Gastroesophageal sphincter (tissue), 4 donors: ENCODE measurements around the gene F13B. TPM values are rescaled to one million over a fixed set of nuclear protein-coding genes. Genes with fewer than 3 reads are reported as not detected.

Source experiments
- ATAC-seq: fragments of 150-250 bp; one replicate; pipeline ENCODE4 v1.9.1; 2016; ENCODE audit warnings: mild to moderate bottlenecking, moderate library complexity
- H3K27ac ChIP-seq, 4 donors: fragments of 200-600 bp; sonication (generic) in 3 of 4; 1 replicate in 3 of 4; 2 replicates in 1 of 4; pipeline ENCODE4 v1.5.1; 2016 to 2019
- H3K27me3 ChIP-seq: fragments of 200-600 bp; sonication (generic); one replicate; pipeline ENCODE4 v1.5.1; 2019
- H3K36me3 ChIP-seq, 2 donors: fragments of 200-600 bp; sonication (generic); one replicate each; pipeline ENCODE4 v1.5.1; 2019; ENCODE audit warnings: control low read depth in 1 of 2
- H3K4me1 ChIP-seq, 3 donors: fragments of 200-600 bp; sonication (generic); 1 replicate in 2 of 3; 2 replicates in 1 of 3; pipeline ENCODE4 v1.5.1; 2016 to 2019; ENCODE audit warnings: control low read depth in 2 of 3
- H3K4me3 ChIP-seq, 2 donors: fragments of 200-600 bp; sonication (generic); one replicate each; pipeline ENCODE4 v1.5.1; 2019; ENCODE audit warnings: mild to moderate bottlenecking in 1 of 2, moderate library complexity in 1 of 2
- H3K9me3 ChIP-seq, 3 donors: fragments of 200-600 bp; sonication (generic); one replicate each; pipeline ENCODE4 v1.5.1; 2017 to 2019; ENCODE audit warnings: control low read depth in 2 of 3
- EP300 ChIP-seq: sonication (generic); formaldehyde crosslinking; IDR thresholded peaks from one replicate; pipeline ENCODE4 v1.6.1; 2017; ENCODE audit warnings: antibody characterized with exemption, mild to moderate bottlenecking
- POLR2A ChIP-seq, 2 donors: fragments of 450-650 bp; IDR thresholded peaks; one replicate each; pipeline ENCODE4 v1.6.1; 2017; ENCODE audit warnings: antibody characterized with exemption in 2 of 2, mild to moderate bottlenecking in 2 of 2, moderate library complexity in 1 of 2
- POLR2AphosphoS5 ChIP-seq: sonication (generic); formaldehyde crosslinking; IDR thresholded peaks from one replicate; pipeline ENCODE4 v1.6.1; 2017; ENCODE audit warnings: antibody characterized with exemption
- WGBS, 2 donors: methylation state at CpG; one replicate each; pipeline ENCODE4 v1.1.5; 2018; ENCODE audit warnings: low coverage in 1 of 2; 5-methylcytosine and 5-hydroxymethylcytosine counted together
- total RNA-seq, 4 donors: library from RNA; depleted of rRNA; stranded (reverse); fragments of >200 nt; gene quantifications; one replicate each; pipeline ENCODE4 v1.1.0, GENCODE V29; 2016
- TF ChIP-seq, protein P1 (sequence below), 4 experiments: fragments of 200-600 bp in 2 of 4; fragments of 450-650 bp in 2 of 4; sonication (generic) in 1 of 4; IDR thresholded peaks; one replicate each; pipeline ENCODE4 v1.5.1; 2017 to 2019; ENCODE audit warnings: antibody characterized with exemption in 4 of 4, mild to moderate bottlenecking in 2 of 4, moderate library complexity in 2 of 4

F13B gene
- total RNA-seq, 4 donors from 2014 or later = not detected

DNA sequence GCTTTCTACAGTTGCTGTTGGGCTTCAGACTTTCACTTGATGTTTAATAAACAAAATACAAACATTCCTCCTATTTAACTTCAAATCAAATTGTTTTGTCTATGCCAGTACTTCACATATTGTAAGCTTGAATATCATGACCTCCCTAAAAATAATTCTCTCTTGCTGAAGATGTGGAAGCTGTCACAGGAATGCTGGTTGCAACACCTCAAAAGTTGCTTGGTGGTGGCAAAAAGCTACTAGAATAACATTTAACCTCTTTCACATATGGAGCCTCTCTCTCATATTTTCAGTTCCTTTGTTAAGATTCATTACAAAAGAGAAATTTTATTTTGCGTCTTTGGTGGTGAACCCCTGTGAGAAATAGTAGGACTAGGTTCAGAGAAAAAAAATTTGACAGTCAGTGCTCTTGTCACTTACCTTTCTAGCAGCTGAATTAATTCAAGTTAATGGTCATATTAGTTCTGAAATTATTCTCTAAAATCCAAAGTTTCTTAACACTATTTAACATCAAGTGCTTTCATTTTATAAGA is 25.5 kb upstream of the F13B start:
- no peaks in the 10 kb centered on the region for H3K36me3 ChIP-seq
- no peak for ATAC-seq
- H3K27ac ChIP-seq = no peak overlapping the region
- TF ChIP-seq POLR2A (IDR thresholded peaks at IDR 0.05) = no peak
- TF ChIP-seq EP300 = no peak
- TF ChIP-seq, protein P1, sequence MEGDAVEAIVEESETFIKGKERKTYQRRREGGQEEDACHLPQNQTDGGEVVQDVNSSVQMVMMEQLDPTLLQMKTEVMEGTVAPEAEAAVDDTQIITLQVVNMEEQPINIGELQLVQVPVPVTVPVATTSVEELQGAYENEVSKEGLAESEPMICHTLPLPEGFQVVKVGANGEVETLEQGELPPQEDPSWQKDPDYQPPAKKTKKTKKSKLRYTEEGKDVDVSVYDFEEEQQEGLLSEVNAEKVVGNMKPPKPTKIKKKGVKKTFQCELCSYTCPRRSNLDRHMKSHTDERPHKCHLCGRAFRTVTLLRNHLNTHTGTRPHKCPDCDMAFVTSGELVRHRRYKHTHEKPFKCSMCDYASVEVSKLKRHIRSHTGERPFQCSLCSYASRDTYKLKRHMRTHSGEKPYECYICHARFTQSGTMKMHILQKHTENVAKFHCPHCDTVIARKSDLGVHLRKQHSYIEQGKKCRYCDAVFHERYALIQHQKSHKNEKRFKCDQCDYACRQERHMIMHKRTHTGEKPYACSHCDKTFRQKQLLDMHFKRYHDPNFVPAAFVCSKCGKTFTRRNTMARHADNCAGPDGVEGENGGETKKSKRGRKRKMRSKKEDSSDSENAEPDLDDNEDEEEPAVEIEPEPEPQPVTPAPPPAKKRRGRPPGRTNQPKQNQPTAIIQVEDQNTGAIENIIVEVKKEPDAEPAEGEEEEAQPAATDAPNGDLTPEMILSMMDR (IDR thresholded peaks at IDR 0.05) = no peak
- no peak for TF ChIP-seq POLR2AphosphoS5
- WGBS, 2 donors = 83 to 91% methylated on average over 1 of the region's 1 CpG
- H3K4me1 ChIP-seq = no peaks in the 10 kb centered on the region
- no peaks in the 10 kb centered on the region for H3K9me3 ChIP-seq
- no peaks in the 10 kb centered on the region for H3K27me3 ChIP-seq
- no peak overlapping the region for H3K4me3 ChIP-seq

DNA sequence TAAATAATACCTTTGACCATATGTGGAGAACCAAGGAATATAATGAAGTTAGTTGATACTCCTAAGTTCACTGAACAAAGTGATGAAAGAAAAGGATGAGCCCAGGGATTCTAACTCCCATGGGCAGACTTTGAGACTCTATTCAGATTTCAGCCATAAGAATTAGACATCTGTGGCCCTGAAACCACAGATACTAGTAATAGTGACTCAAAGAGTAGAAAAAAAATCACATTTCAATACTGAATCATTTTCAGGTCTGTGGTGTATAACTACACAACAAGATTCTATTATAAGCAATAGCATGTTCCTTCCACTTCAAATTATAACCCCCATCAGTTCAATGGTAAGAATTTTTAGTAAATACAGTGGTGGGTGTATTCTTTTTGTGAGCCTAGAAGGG is 16.4 kb upstream of the F13B start:
- TF ChIP-seq POLR2A (IDR thresholded peaks at IDR 0.05) (no peak), EP300 (no peak), POLR2AphosphoS5 (no peak)
- TF ChIP-seq, protein P1 (IDR thresholded peaks at IDR 0.05) = no peak
- Histone ChIP-seq H3K9me3 (peaks cover 0 to 9% (median 0%) of the 10 kb centered on the region in 3 donors), H3K4me3 (no peak overlapping the region), H3K27ac (no peak overlapping the region), H3K27me3 (no peaks in the 10 kb centered on the region), H3K36me3 (no peaks in the 10 kb centered on the region), H3K4me1 (no peaks in the 10 kb centered on the region)
- no peak for ATAC-seq

DNA sequence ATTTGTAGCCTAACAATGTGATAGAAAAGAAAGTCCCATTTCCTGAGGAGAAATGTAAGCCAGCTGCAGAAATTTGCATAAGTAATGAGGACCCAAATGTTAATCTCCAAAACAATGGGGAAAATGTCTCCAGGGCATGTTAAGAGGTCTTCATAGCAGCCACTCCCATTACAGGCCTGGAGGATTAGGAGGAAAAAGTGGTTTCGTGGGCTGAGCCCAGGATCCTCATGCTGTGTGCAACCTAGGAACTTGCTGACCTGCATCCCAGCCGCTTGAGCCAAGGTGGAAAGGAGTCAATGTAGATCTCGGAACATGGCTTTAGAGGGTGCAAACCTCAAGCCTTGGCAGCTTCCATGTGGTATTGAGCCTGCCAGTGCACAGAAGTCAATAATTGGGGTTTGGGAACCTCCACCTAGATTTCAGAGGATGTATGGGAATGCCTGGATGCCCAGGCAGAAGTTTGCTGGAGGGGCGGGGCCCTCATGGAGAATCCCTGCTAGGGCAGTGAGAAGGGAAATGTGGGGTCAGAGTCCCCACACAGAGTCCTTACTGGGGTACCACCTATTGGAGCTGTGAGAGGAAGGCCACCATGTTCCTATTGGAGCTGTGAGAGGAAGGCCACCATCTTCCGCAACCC is 14.2 kb upstream of the F13B start:
- WGBS, 2 donors = 87% methylated on average over 2 of the region's 5 CpGs; no CpG with 5 or more reads in 1 of the 2 donors
- ATAC-seq = no peak
- no peaks in the 10 kb centered on the region for H3K36me3 ChIP-seq
- peaks cover 0 to 9% (median 0%) of the 10 kb centered on the region in 3 donors for H3K9me3 ChIP-seq
- H3K4me3 ChIP-seq = no peak overlapping the region
- no peaks in the 10 kb centered on the region for H3K27me3 ChIP-seq
- H3K4me1 ChIP-seq = no peaks in the 10 kb centered on the region
- TF ChIP-seq POLR2A (IDR thresholded peaks at IDR 0.05) (no peak), EP300 (no peak), POLR2AphosphoS5 (no peak)
- TF ChIP-seq, protein P1 (IDR thresholded peaks at IDR 0.05) = no peak
- no peak overlapping the region for H3K27ac ChIP-seq

DNA sequence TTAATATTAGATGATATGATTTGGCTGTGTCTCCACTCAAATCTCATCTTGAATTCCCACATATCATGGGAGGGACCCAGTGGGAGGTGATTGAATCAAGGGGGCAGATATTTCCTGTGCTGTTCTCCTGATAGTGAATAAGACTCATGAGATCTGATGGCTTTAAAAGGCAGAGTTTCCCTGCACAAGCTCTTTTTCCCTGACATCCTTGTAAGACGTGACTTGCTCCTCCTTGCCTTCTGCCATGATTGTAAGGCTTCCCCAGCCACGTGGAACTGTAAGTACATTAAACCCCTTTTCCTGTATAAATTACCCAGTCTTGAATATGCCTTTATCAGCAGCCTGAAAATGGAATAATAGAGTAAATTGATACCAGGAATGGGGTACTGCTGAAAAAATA is 13.3 kb upstream of the F13B start:
- TF ChIP-seq EP300 = no peak
- no peak for TF ChIP-seq POLR2AphosphoS5
- TF ChIP-seq POLR2A (IDR thresholded peaks at IDR 0.05) = no peak
- TF ChIP-seq, protein P1 (IDR thresholded peaks at IDR 0.05) = no peak
- Histone ChIP-seq H3K4me1 (no peaks in the 10 kb centered on the region), H3K36me3 (no peaks in the 10 kb centered on the region), H3K27me3 (no peaks in the 10 kb centered on the region), H3K27ac (no peak overlapping the region), H3K9me3 (peaks cover 0 to 9% (median 0%) of the 10 kb centered on the region in 3 donors), H3K4me3 (no peak overlapping the region)
- ATAC-seq = no peak
- 93 to 94% methylated on average over 2 of the region's 2 CpGs for WGBS, 2 donors

DNA sequence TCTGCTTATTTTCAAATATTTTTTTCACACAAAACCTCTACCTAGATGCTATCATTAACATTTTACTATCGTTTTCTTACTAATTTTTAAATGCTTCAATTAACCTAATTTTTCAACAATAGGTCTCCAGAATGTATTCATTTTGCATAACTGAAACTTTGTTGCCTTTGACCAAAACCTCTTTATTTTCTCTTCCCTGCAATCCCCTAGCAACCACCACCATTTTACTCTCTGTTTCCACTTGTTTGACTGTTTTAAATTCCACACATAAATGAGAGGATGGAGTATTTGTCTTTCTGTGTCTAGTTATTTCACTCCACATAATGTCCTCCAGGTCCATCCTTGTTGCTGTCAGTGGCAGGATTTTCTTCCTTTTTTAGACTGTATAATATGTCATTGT is 9.5 kb upstream of the F13B start:
- H3K4me1 ChIP-seq = no peaks in the 10 kb centered on the region
- H3K27ac ChIP-seq = no peak overlapping the region
- TF ChIP-seq POLR2AphosphoS5 = no peak
- TF ChIP-seq EP300 = no peak
- TF ChIP-seq POLR2A (IDR thresholded peaks at IDR 0.05) = no peak
- TF ChIP-seq, protein P1 (IDR thresholded peaks at IDR 0.05) = no peak
- H3K27me3 ChIP-seq = no peaks in the 10 kb centered on the region
- H3K36me3 ChIP-seq = no peaks in the 10 kb centered on the region
- peaks cover 0 to 7% (median 0%) of the 10 kb centered on the region in 3 donors for H3K9me3 ChIP-seq
- no peak for ATAC-seq
- H3K4me3 ChIP-seq = no peak overlapping the region
- 73 to 93% methylated on average over 1 of the region's 1 CpG for WGBS, 2 donors
